Measurements from ENCODE around the gene EIF5. TPM values are rescaled to one million over a fixed set of nuclear protein-coding genes. Genes with fewer than 3 reads are reported as not detected.
A peak's percentile ranks its signal among the peaks of the same experiment; 100 is the strongest.

The EIF5 gene
- total RNA-seq, 2 donors from 2014 or later, result 85.6 to 234 TPM

- 97 to 100% methylated on average over 8 of the region's 8 CpGs for WGBS, 2 donors
- Histone ChIP-seq H3K9me3 (no peaks in the 10 kb centered on the region), H3K27me3 (no peaks in the 10 kb centered on the region), H3K4me1 (peaks cover 88% of the 10 kb centered on the region), H3K4me3 (no peak overlapping the region), H3K27ac (peak overlapping the region in 3 of 4 donors; percentile 33 to 63 (median 38)), H3K36me3 (replicated peaks in 1 of 2; ENCODE audit: insufficient read depth in 1 of 2, low read depth in 2 of 2) (no peaks in the 10 kb centered on the region)
- ATAC-seq (no peak), DNase-seq (no peak)
- no peak for TF ChIP-seq POLR2A (IDR thresholded peaks at IDR 0.05)
- TF ChIP-seq, protein P1, sequence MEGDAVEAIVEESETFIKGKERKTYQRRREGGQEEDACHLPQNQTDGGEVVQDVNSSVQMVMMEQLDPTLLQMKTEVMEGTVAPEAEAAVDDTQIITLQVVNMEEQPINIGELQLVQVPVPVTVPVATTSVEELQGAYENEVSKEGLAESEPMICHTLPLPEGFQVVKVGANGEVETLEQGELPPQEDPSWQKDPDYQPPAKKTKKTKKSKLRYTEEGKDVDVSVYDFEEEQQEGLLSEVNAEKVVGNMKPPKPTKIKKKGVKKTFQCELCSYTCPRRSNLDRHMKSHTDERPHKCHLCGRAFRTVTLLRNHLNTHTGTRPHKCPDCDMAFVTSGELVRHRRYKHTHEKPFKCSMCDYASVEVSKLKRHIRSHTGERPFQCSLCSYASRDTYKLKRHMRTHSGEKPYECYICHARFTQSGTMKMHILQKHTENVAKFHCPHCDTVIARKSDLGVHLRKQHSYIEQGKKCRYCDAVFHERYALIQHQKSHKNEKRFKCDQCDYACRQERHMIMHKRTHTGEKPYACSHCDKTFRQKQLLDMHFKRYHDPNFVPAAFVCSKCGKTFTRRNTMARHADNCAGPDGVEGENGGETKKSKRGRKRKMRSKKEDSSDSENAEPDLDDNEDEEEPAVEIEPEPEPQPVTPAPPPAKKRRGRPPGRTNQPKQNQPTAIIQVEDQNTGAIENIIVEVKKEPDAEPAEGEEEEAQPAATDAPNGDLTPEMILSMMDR (IDR thresholded peaks at IDR 0.05), result no peak
- intact Hi-C loops (cut with DNase I), result no loop called here
These were observed 58.5 kb downstream of the EIF5 start for GRCh38 chr14:103392572-103392971.

DNA sequence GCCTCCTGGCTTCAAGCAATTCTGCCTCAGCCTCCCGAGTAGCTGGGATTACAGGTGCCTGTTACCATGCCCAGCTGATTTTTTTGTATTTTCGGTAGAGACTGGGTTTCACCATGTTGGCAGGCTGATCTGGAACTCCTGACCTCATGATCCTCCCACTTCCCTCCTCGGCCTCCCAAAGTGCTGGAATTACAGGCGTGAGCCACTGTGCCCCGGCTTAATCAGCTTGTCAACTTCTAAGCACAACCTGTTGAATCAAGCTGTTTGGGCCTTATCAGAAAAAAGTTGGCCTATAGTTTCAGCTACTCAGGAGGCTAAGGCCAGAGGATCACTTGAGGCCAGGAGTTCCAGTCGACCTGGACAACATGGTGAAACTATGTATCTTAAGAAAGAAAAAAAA is 59.0 kb downstream of the EIF5 start:
- 39 to 45% methylated on average over 6 of the region's 6 CpGs for WGBS, 2 donors
- ATAC-seq (peak; percentile 12), DNase-seq (no peak)
- H3K27ac ChIP-seq, result peak overlapping the region; percentile 43 to 81 (median 59)
- H3K4me1 ChIP-seq, result peaks cover 87% of the 10 kb centered on the region
- no peaks in the 10 kb centered on the region for H3K9me3 ChIP-seq
- H3K27me3 ChIP-seq, result no peaks in the 10 kb centered on the region
- intact Hi-C loops (cut with DNase I), result no loop called here
- no peaks in the 10 kb centered on the region for H3K36me3 ChIP-seq (replicated peaks in 1 of 2; ENCODE audit: insufficient read depth in 1 of 2, low read depth in 2 of 2)
- TF ChIP-seq POLR2A (IDR thresholded peaks at IDR 0.05), result no peak
- TF ChIP-seq, protein P1 (IDR thresholded peaks at IDR 0.05), result no peak
- no peak overlapping the region for H3K4me3 ChIP-seq

DNA sequence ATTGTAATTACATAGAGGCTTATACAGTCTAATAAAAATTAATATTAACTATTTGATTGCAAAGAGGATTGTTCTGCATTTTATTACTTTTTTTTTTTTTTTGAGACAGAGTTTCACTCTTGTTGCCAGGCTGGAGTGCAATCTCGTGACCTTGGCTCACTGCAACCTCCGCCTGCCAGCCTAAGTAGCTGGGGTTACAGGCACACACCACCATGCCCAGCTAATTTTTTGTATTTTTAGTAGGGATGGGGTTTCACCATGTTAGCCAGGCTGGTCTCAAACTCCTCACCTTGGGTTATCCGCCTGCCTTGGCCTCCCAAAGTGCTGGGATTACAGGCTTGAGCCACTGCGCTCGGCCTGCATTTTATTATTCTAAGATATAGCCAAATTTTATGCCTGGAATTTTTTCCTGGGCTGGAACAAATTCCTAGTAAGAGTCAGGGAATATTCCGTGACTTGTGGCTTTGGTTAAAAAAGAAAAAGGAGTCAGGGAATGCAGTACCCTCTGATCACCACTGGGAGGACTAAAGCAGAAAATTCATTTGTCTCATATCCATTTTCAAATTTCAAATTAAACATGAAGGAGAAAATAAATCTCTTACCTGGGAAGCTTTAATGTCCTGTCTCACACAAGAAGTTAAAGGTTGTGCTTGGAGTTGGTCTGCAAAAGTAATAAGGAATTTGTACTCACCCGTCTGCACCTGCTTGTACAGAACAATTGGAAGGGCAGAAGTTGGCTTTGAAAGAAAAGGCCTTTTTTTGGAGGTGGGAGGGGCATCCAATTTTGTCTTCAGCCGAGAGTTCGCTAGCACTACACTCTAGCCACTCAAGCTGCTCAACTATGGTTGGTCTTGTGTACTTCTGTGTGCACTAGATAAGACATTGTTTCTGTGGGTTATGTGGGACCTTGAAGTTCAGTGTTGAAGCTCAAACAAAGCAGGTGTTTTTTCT is 59.9 kb downstream of the EIF5 start:
- Histone ChIP-seq H3K4me1 (peaks cover 87% of the 10 kb centered on the region), H3K27me3 (no peaks in the 10 kb centered on the region), H3K9me3 (no peaks in the 10 kb centered on the region), H3K27ac (peak overlapping the region; percentile 25 to 81 (median 68)), H3K36me3 (replicated peaks in 1 of 2; ENCODE audit: insufficient read depth in 1 of 2, low read depth in 2 of 2) (no peaks in the 10 kb centered on the region), H3K4me3 (no peak overlapping the region)
- TF ChIP-seq, protein P1 (IDR thresholded peaks at IDR 0.05), result peak; percentile 38 to 92 (median 71)
- no peak for TF ChIP-seq POLR2A (IDR thresholded peaks at IDR 0.05)
- DNase-seq, result peak; percentile 36 to 73 (median 57)
- intact Hi-C loops (cut with DNase I), result no loop called here
- peak; percentile 59 for ATAC-seq
- WGBS, 2 donors, result 24 to 26% methylated on average over 9 of the region's 9 CpGs

Small RNA genes lying within 50 kb of the gene (small RNA-seq; reads per million reads assigned to genes)
- gene SNORA28, result 9.2 reads per million, percentile 91 among the genes with 10 or more reads in this experiment

Other genes starting within 250 kb of the EIF5 start
- gene EXOC3L4, start 239.5 kb upstream of the EIF5 start, total RNA-seq, result 1 to 10 TPM in 1 of 2 donors, under 1 TPM in 1; 0.66 to 1.8 TPM
- 10 to 100 TPM; 22.1 to 75.5 TPM for gene TNFAIP2, start 210.8 kb upstream of the EIF5 start, total RNA-seq
- 100 to 1,000 TPM in 1 of 2 donors, 10 to 100 TPM in 1; 87.2 to 147 TPM for gene MARK3, start 51.2 kb downstream of the EIF5 start, total RNA-seq
- gene CKB, start 188.6 kb downstream of the EIF5 start, total RNA-seq, result 100 to 1,000 TPM in 1 of 2 donors, 10 to 100 TPM in 1; 92.1 to 146 TPM
- 10 to 100 TPM in 1 of 2 donors, 1 to 10 TPM in 1; 7.9 to 10.4 TPM for gene TRMT61A, start 195.0 kb downstream of the EIF5 start, total RNA-seq
- gene BAG5, start 228.4 kb downstream of the EIF5 start, total RNA-seq, result 10 to 100 TPM in 1 of 2 donors, 1 to 10 TPM in 1; 9.9 to 11.9 TPM
- gene COA8, start 228.7 kb downstream of the EIF5 start, total RNA-seq, result 10 to 100 TPM; 15.2 to 32.2 TPM

All from body of pancreas (tissue), 4 donors.